Activated naive CD4-positive, alpha-beta T cell (primary cell): Measurements from ENCODE around the gene CLDN15.

ENCODE experiments used
- DNase-seq, 4 experiments: peaks; one replicate each; lab custom pipeline; 2025; lab: John Stamatoyannopoulos, UW

The CLDN15 gene

DNA sequence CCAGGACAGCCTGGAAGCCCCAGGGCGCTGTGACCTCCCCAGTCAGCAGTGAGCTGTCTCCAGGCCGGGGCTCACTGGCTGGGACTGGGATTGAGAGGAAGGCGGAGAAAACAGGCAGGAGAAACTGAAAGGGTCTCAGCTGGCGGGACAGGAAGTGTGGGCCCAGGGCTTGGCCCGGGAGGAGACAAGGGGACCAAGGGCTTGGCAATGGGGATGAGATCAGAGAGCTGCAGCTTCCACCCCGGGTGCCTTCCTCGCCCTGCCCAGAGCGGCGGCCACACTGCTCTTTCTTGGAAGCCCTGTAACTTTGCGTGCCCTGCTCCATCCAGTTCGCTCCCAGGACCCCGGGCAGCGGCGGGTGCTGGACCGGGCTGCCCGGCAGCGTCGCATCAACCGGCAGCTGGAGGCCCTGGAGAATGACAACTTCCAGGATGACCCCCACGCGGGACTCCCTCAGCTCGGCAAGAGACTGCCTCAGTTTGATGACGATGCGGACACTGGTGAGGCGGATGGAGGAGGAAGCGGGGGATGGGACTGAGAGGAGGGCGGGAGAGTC lies 15.2 kb downstream of the CLDN15 start:
- DNase-seq: no peak

DNA sequence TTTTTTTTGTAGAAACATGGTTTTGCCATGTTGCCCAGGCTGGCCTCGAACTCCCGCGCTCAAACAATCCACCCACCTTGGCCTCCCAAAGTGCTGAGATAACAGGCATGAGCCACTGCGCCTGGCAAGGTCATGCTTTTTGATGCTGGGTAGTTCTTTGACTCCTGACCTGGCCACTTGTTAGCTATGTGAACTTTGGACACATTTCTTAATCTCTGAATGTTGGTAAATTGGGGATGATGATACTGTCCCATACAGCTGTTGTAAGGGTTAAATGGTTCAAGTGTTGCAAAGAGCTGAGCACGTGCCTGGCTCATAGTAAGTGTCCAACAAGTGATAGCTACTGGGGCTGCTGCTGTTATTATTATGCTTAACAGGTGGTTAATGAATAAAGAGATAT lies 17.3 kb downstream of the CLDN15 start:
- DNase-seq: no peak

GRCh38 chr7:101218236-101219125 lies 19.1 kb downstream of the CLDN15 start:
- no peak for DNase-seq

- DNase-seq: peak; percentile 86 to 92 (median 90)
Observed at GRCh38 chr7:101217388-101218235, 20.0 kb downstream of the CLDN15 start, which contains the start of the genes PLOD3 and ZNHIT1. TSS of gene PLOD3 (minus strand) at chr7:101217581. CDS start at chr7:101217274, 307 bp downstream. TSS of gene ZNHIT1 (plus strand) at chr7:101218165. CDS start at chr7:101218196, 31 bp downstream.

- no peak for DNase-seq
Observed at GRCh38 chr7:101216860-101217387, 20.7 kb downstream of the CLDN15 start.

DNA sequence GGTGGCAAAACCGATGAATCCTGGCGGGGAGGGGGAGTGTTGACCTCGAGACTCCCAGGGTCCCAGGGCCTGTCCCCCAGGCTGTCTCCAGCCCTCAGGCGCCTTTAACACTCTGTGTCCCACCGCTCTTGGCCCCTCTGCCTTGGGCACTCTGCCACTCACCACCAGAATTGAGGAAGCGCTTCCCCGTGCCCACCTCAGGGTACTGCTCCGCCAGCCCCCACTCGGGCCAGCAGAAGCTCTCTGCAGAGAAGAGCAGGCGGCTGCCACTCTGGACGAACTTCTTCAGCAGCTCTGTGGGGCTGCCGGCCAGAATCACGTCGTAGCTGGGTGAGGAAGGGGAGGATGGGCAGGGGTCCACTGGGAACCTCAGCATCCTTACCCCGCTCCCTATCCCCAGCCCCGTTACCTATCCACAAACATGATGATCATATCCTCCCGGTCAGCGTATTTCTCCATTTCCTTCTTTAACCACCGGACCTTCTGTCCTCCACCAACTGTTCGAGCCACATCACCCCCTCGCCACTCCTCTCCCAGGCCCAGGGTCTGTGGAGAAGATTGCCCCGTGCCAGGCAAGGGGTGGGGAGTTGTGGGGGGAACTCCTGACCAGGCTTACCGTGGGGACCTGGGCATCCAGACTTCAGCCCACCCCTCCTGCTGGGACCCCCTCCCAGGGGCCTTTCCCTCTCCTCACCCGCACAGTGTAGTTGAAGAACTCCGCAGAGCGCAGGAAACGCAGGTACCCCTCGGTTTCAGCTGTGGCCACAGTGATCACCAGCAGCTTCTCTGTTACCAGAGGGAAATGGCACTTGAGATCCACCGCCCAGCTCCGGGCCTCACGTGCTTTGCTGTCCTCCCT lies 21.4 kb downstream of the CLDN15 start:
- DNase-seq: no peak

DNA sequence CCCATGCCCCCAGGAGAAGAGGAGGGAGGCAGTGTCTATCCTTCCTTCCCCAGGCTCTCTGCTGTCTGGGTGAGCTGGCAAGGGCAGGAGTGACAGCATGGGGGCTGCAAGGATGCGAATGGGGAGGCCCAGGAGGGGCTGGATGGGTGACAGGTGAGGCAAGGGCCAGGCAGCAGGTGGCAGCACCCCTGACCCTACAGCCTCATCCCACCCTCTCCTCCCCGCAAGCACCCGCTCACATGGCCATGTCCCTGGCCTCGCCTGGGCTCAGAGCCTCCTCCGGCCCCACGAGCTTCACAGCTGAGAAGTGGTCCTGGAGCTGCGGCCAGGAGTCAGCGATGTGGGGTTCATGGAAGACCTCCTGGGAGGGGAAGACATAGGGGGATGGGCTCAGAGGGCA lies 25.6 kb downstream of the CLDN15 start:
- DNase-seq: no peak

- DNase-seq: no peak
Observed at GRCh38 chr7:101211501-101211900, 26.1 kb downstream of the CLDN15 start.

GRCh38 chr7:101210143-101210542 lies 27.5 kb downstream of the CLDN15 start:
- DNase-seq: no peak

- DNase-seq: no peak
Observed at GRCh38 chr7:101208794-101209193, 28.8 kb downstream of the CLDN15 start.

GRCh38 chr7:101207459-101207858 lies 30.1 kb downstream of the CLDN15 start:
- no peak for DNase-seq

- no peak for DNase-seq
Observed at GRCh38 chr7:101206665-101207042, 30.9 kb downstream of the CLDN15 start.

GRCh38 chr7:101205901-101206664 lies 31.5 kb downstream of the CLDN15 start:
- DNase-seq: no peak

DNA sequence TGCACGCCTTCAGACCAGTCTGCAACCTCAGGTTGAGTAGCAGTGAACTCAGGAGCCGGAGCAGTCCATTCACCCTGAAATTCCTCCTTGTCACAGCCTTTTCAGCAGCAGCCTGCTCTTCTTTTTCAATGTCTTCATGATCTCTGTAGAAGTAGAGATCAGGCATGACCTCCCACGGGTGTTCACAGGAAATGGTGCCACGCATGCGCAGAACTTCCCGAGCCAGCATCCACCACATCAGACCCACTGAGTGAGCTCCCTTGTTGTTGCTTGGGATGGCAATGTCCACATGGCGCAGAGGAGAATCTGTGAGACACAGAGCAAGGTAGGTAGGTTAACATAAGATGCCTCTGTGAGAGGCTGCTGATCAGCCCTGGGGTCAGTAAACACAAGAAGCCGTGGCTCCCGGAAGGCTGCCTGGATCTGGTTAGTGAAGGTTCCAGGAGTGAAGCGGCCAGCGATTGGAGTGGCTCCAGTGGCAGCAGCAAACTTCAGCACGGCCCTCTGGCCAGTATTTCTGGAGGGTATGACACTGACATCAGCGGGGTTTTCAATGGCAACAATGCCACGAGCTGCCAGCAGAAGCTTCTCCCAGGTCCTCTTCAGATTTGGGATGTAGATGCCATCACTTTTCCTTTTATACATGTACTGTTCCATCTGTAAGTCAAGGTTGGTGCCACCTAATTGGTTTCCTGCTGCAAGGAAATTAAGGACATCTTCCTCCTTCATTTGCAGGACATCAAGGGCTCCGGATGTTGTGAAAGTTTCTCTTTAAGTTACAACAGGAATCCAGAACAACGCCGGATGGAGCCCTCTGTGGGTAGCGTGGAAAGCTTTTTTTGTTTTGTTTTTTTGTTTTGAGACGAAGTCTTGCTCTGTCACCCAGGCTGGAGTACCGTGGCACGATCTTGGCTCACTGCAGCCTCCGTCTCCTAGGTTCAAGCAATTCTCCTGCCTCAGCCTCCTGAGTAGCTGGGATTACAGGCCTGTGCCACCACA lies 33.6 kb downstream of the CLDN15 start:
- peak in 1 of 4 experiments; percentile 17 for DNase-seq

DNA sequence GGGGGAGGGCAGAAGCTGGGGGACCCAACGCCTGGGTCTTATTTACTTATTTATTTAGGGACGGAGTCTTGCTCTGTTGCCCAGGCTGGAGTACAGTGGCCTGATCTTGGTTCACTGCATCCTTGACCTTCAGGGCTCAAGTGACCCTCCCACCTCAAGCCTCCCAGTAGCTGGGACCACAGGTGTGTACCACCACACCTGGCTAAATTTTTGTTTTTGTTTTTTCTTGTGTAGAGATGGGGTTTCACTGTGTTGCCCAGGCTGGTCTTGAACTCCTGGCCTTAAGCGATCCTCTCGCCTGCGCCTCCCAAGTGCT lies 35.0 kb downstream of the CLDN15 start:
- no peak for DNase-seq

DNA sequence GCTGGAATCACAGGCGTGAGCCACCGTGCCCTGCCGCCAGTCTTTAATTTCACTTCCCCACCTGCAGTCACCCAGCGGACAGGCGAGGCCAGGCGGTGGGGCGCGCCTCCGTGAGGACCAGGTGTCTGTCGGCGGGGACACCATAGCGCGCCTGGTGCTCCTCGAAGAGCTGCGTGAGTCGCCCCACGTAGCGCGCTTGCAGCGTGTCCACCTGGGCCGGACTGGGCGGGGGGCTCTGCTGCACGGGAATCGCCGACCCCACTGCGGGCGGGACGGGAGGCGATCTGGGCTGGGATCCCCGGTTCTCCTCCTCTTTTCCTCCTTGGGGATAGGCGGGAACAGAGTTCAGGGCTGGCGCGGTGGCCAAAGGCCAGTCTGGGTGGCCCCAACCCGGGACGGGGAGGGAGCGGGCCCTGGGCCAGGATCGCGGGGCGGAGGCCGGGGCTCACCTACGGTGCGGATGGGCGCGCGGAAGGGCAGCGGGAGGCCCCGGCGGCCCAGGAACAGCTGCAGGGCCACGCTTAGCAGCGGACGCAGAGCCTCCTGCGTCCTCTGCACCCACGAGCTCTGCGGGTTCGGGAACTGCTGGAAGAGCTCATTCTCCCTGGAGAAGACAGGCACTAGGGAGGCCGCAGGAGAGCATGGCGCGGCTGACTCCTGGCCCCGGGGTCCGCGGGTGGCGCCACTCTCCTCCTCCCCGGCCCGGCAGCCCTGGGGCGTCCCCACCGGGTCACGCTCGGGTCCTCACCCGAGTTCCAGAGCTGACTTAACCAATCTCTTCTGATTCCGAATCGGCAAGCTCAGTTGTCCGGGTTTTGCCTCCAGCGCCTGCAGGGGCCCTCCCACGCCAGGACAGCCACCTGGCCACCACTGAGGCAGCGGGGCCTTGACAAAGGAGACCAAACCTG lies 35.7 kb downstream of the CLDN15 start:
- no peak for DNase-seq

DNA sequence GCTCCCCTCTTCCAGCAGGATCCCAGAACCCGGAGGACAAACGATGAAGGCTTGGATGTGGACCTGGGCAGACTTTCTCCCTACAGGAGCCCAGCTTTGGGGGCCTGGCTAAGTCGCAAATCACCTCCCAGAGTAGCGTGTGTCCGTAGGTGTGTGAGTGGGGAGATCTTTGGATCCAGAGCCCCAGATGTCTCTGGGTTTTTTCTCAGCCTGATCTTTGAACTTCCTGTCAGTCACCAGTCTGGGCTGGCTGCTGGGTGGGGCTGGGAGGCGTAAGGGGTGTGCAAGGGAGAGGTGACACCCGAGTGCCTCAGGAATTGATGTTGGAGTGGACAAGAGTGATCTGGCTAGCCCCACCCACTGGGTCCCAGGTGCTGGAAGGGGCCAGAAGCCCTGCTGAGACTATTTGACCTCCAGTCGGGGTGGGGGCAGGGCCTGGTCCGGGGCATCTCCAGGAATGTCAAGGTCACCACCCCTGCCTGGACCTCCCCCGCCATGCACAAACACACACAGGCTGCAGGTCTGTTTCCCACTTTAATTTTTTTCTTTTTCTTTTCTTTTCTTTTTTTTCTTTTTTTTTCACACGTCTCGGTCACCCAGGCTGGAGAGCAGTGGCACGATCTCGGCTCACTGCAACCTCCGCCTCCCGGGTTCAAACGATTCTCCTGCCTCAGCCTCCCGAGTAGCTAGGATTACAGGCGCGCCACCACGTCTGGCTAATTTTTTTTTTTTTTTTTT lies 36.6 kb downstream of the CLDN15 start, which contains the start of gene MOGAT3:
MOGAT3 (minus strand) TSS at position 175 of the 738 bp plus-strand sequence. CDS start 182 bp downstream, outside the sequence.
- DNase-seq: no peak

GRCh38 chr7:101200504-101200861 lies 37.1 kb downstream of the CLDN15 start:
- no peak for DNase-seq
